ENCODE results near the gene DCX. TPM values are rescaled to one million over a fixed set of nuclear protein-coding genes. Genes with fewer than 3 reads are reported as not detected.

Gene DCX
- total RNA-seq, 1 donor from 2014 or later: 0.05 TPM

DNA sequence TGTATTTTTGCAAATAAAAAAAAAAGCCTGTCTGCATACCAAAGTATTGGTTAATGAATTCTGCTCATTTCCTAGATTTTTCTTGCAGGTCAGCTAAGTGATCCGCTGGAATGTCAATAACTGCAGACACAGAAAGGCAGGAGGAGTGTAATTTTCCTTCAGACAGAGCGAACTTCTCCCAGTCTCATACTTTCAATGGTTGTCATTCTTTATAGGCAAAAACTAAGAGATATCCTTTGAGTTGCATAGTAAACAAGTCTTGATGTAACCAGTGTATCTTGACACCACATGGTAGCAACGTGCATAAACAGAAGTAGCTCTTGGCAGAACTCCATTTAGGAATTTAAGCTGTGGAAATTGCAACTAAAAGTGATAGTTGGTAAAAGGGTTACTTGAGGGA, 149.9 kb downstream of the DCX start:
- H3K27ac ChIP-seq (replicated peaks): no peak overlapping the region
- H3K27me3 ChIP-seq (ENCODE audit: low read depth): no peaks in the 10 kb centered on the region
- no peak overlapping the region for H3K4me3 ChIP-seq
- intact Hi-C loops (cut with micrococcal nuclease): no loop called here
- no peaks in the 10 kb centered on the region for H3K4me1 ChIP-seq
- no peaks in the 10 kb centered on the region for H3K9me3 ChIP-seq (replicated peaks)
- no peak for DNase-seq
- H3K36me3 ChIP-seq: no peaks in the 10 kb centered on the region
- TF ChIP-seq, protein P1, sequence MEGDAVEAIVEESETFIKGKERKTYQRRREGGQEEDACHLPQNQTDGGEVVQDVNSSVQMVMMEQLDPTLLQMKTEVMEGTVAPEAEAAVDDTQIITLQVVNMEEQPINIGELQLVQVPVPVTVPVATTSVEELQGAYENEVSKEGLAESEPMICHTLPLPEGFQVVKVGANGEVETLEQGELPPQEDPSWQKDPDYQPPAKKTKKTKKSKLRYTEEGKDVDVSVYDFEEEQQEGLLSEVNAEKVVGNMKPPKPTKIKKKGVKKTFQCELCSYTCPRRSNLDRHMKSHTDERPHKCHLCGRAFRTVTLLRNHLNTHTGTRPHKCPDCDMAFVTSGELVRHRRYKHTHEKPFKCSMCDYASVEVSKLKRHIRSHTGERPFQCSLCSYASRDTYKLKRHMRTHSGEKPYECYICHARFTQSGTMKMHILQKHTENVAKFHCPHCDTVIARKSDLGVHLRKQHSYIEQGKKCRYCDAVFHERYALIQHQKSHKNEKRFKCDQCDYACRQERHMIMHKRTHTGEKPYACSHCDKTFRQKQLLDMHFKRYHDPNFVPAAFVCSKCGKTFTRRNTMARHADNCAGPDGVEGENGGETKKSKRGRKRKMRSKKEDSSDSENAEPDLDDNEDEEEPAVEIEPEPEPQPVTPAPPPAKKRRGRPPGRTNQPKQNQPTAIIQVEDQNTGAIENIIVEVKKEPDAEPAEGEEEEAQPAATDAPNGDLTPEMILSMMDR (IDR thresholded peaks at IDR 0.05; ENCODE audit: borderline replicate concordance): no peak

DNA sequence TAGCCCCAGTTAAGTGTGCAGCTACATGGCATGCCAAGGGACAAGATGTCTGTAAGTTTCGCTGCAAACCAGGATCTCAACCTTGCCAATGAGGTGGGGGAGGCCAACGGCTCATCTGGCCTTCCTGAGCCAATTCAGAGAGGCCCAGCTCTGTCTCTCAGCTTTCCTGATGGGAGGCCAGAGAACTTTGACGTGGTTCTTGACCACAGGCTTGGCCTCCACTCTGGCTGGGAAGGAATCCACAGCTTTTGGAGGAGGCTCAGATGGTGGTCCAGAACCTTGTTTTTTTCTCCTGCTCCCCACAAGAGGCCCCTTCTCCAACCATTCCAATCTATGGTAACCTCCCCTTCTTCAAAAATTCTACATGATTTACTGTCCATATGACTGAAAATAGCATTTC, 151.5 kb downstream of the DCX start:
- TF ChIP-seq, protein P1 (IDR thresholded peaks at IDR 0.05; ENCODE audit: borderline replicate concordance): no peak
- Histone ChIP-seq H3K27ac (replicated peaks) (no peak overlapping the region), H3K4me1 (no peaks in the 10 kb centered on the region), H3K36me3 (no peaks in the 10 kb centered on the region), H3K9me3 (replicated peaks) (no peaks in the 10 kb centered on the region), H3K4me3 (no peak overlapping the region), H3K27me3 (ENCODE audit: low read depth) (no peaks in the 10 kb centered on the region)
- intact Hi-C loops (cut with micrococcal nuclease): no loop called here
- DNase-seq: no peak

DNA sequence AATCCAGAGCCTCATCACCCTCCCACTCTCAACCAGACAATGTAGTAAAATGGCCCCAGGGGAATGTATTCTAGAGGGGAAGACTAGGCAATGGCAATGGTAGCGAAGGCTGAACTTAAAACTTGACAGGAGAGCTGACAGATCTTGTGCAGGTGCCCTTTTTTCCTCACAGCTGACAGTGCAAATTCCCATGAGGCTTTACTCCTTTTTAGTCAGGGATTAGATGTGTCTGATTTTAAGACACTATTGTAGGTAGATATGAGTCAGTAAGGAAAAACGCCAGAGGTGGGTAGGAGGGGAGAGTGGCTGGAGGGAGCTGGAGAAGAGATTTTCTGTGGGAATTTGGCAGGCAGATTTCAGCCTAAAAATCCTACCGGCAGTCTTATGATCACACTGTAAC, 152.4 kb downstream of the DCX start:
- intact Hi-C loops (cut with micrococcal nuclease): no loop called here
- Histone ChIP-seq H3K27ac (replicated peaks) (no peak overlapping the region), H3K36me3 (no peaks in the 10 kb centered on the region), H3K4me3 (no peak overlapping the region), H3K9me3 (replicated peaks) (no peaks in the 10 kb centered on the region), H3K27me3 (ENCODE audit: low read depth) (no peaks in the 10 kb centered on the region), H3K4me1 (no peaks in the 10 kb centered on the region)
- TF ChIP-seq, protein P1 (IDR thresholded peaks at IDR 0.05; ENCODE audit: borderline replicate concordance): no peak
- DNase-seq: no peak

DNA sequence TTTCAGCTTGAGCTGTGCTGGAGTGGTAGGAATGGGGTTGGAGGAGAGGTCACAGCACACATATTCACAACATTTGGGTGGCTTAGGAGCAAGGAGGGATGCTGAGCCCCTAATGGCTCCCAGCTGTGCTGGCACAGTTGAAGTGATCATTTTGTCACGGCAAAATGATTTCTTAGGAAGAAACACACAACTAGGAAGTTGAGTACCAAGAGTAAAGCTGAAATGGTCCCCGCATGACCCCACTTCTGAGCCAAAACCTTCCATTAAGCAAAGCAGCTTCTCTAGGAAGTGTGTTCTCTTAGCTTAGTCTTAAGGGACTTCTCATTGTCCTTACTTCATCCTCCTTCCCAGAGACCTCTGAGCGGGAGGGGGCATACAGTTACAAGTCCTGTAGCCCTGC, 154.3 kb downstream of the DCX start:
- intact Hi-C loops (cut with micrococcal nuclease): no loop called here
- TF ChIP-seq, protein P1 (IDR thresholded peaks at IDR 0.05; ENCODE audit: borderline replicate concordance): no peak
- no peak for DNase-seq
- no peaks in the 10 kb centered on the region for H3K9me3 ChIP-seq (replicated peaks)
- H3K4me1 ChIP-seq: no peaks in the 10 kb centered on the region
- H3K4me3 ChIP-seq: no peak overlapping the region
- no peaks in the 10 kb centered on the region for H3K27me3 ChIP-seq (ENCODE audit: low read depth)
- H3K27ac ChIP-seq (replicated peaks): no peak overlapping the region
- no peaks in the 10 kb centered on the region for H3K36me3 ChIP-seq

DNA sequence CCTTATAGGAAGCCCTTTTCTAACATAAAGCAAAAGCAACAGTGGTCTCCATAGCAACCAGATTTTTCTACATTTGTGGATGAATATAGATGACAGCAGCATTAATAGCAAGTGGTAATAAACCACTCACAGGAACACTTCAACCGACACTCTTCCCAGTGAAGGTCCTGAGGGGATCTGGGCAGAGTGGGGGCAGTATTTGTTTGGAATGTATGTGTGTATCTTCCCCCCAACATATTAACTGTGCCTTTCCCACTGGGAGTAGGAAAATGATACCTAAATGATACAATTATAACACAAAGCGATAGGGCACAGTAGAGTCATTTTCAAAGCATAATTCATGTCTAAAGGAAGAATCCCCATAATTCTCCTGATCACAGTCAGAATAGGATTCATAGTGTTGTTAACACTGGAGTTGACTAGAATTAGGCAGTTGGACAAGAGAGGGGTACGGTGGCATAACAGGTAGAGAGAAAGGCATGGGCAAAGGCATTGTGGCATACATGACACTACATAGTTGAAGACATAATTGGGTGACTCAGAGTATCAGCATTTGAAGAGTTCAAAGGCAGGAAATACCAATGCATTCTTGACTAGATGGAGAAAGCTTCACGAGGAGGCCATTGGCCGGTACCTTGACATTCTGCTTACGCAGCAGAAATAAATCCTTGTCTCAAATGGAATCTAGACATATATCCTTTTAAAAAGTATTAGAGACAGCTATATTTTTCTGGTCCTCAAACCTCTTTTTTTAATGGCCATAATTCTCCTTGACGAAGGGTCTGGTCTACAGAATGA, 156.9 kb downstream of the DCX start:
- H3K4me1 ChIP-seq: no peaks in the 10 kb centered on the region
- TF ChIP-seq, protein P1 (IDR thresholded peaks at IDR 0.05; ENCODE audit: borderline replicate concordance): no peak
- H3K27ac ChIP-seq (replicated peaks): no peak overlapping the region
- intact Hi-C loops (cut with micrococcal nuclease): no loop called here
- no peaks in the 10 kb centered on the region for H3K36me3 ChIP-seq
- H3K27me3 ChIP-seq (ENCODE audit: low read depth): no peaks in the 10 kb centered on the region
- H3K4me3 ChIP-seq: no peak overlapping the region
- no peaks in the 10 kb centered on the region for H3K9me3 ChIP-seq (replicated peaks)
- no peak for DNase-seq

All from left ventricle myocardium inferior (tissue), 1 donor.